Bronchial epithelial cell (primary cell): Measurements from ENCODE around the gene BMF. TPM values are rescaled to one million over a fixed set of nuclear protein-coding genes. Genes with fewer than 3 reads are reported as not detected.

ENCODE experiments used
- DNase-seq: peaks from one replicate; pipeline ENCODE4 v3.0.0-alpha.2; 2010; ENCODE audit warnings: low read depth
- FAIRE-seq: peaks from 2 replicates; lab custom pipeline; 2011; peaks lifted over from hg19 to GRCh38; lab: Jason Lieb, UNC
- H3K27me3 ChIP-seq: 2 replicates; pipeline ENCODE4 v1.5.1; 2011; ENCODE audit warnings: low read length; ENCODE audit not compliant: control insufficient read depth, insufficient read depth
- H3K36me3 ChIP-seq: 2 replicates; pipeline ENCODE4 v1.5.1; 2011; ENCODE audit warnings: low read length; ENCODE audit not compliant: control insufficient read depth, insufficient read depth
- H3K4me3 ChIP-seq: 2 replicates; pipeline ENCODE4 v1.5.1; 2011; ENCODE audit warnings: mild to moderate bottlenecking, low read depth, low read length, control low read depth
- CTCF ChIP-seq: IDR thresholded peaks from 2 replicates; pipeline ENCODE4 v1.5.1; 2011; ENCODE audit warnings: mild to moderate bottlenecking, moderate library complexity, low read length, control low read depth, inconsistent platforms; ENCODE audit not compliant: insufficient read depth, severe bottlenecking
- total RNA-seq: library from RNA; depleted of rRNA; stranded (reverse); fragments of >200 nt; gene quantifications from 2 replicates; pipeline ENCODE4 v1.2.1, GENCODE V29; 2014

Gene BMF
- total RNA-seq, 1 donor from 2014 or later: 1.6 TPM

- Histone ChIP-seq H3K27me3 (no peaks in the 10 kb centered on the region), H3K36me3 (no peaks in the 10 kb centered on the region), H3K4me3 (no peak overlapping the region)
- FAIRE-seq (no peak), DNase-seq (peak; percentile 78)
- no peak for TF ChIP-seq CTCF
Measured at GRCh38 chr15:40098489-40099261, 10.0 kb downstream of the BMF start.

- no peak for TF ChIP-seq CTCF
- DNase-seq: no peak
- Histone ChIP-seq H3K27me3 (no peaks in the 10 kb centered on the region), H3K4me3 (no peak overlapping the region), H3K36me3 (no peaks in the 10 kb centered on the region)
- FAIRE-seq: no peak
Measured at GRCh38 chr15:40097968-40098476, 10.7 kb downstream of the BMF start.

- no peak for TF ChIP-seq CTCF
- DNase-seq: no peak
- H3K36me3 ChIP-seq: no peaks in the 10 kb centered on the region
- H3K4me3 ChIP-seq: no peak overlapping the region
- H3K27me3 ChIP-seq: no peaks in the 10 kb centered on the region
- FAIRE-seq: no peak
Measured at GRCh38 chr15:40097096-40097967, 11.3 kb downstream of the BMF start.

- FAIRE-seq: no peak
- no peaks in the 10 kb centered on the region for H3K27me3 ChIP-seq
- TF ChIP-seq CTCF: no peak
- no peak overlapping the region for H3K4me3 ChIP-seq
- no peak for DNase-seq
- H3K36me3 ChIP-seq: no peaks in the 10 kb centered on the region
Measured at GRCh38 chr15:40096094-40096891, 12.4 kb downstream of the BMF start.

GRCh38 chr15:40095371-40096093 is 13.1 kb downstream of the BMF start:
- no peaks in the 10 kb centered on the region for H3K27me3 ChIP-seq
- no peak overlapping the region for H3K4me3 ChIP-seq
- FAIRE-seq (no peak), DNase-seq (no peak)
- no peak for TF ChIP-seq CTCF
- no peaks in the 10 kb centered on the region for H3K36me3 ChIP-seq
